Measurements from ENCODE around the gene XRCC4. TPM values are rescaled to one million over a fixed set of nuclear protein-coding genes. Genes with fewer than 3 reads are reported as not detected.

XRCC4 gene
- total and polyA plus RNA-seq, 2 of the 8 experiments (the other 6 are each of a cell fraction or from before 2014, with no cell fraction given) = 3.0 to 8.3 TPM

DNA sequence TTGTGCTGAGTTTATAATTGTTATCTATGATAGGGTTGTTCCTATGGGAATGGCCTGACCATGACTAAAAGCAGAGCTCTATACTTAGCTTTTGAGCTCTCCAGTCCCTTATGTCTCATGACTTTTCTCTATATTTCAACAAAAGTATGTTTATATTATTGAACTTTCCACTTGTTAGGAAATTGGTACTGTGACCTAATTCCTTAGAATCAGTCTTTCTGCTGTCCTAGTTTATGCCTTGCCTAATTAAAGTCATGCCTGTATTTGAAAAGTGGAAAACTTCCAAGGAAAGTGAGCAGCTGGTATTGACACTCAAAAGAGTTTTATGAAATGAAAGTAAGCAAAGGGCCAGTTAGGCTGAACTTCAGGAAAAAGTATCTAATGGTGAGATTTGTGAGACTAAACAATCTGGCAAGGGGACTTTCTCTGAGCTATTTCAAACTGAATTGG, 68.6 kb downstream of the XRCC4 start:
- Histone ChIP-seq H2AK5ac (ENCODE audit: low read depth, low read length) (no peak overlapping the region), H3K9ac (replicated peaks in 1 of 4; ENCODE audit: extremely low read depth in 1 of 4, low read depth in 3 of 4, low read length in 3 of 4) (no peak overlapping the region), H3K36me3 (ENCODE audit: control insufficient read depth in 2 of 4, insufficient read depth in 4 of 4, low read length in 3 of 4) (no peaks in the 10 kb centered on the region), H2BK20ac (ENCODE audit: low read length) (no peak overlapping the region), H3K9me3 (ENCODE audit: insufficient read depth in 2 of 2, low read depth in 1 of 2, low read length in 1 of 2) (no peaks in the 10 kb centered on the region), H4K8ac (ENCODE audit: extremely low read depth, insufficient read depth, low read length) (no peak overlapping the region), H3K56ac (replicated peaks; ENCODE audit: insufficient read length, low read depth, low read length) (no peak overlapping the region), H3K27me3 (replicated peaks in 1 of 4; ENCODE audit: control insufficient read depth in 3 of 4, extremely low read depth in 1 of 4, insufficient read depth in 3 of 4, low read length in 3 of 4) (no peaks in the 10 kb centered on the region), H2BK120ac (replicated peaks; ENCODE audit: low read depth, low read length) (no peak overlapping the region), H3K4me2 (ENCODE audit: insufficient read depth in 1 of 2, low read depth in 2 of 2, low read length in 2 of 2) (no peak overlapping the region), H2BK5ac (ENCODE audit: low read depth, low read length) (no peak overlapping the region), H2AFZ (ENCODE audit: low read length) (no peak overlapping the region), H4K91ac (replicated peaks; ENCODE audit: insufficient read length, low read length) (no peak overlapping the region), H3K4me1 (replicated peaks in 1 of 4; ENCODE audit: control insufficient read depth in 3 of 4, insufficient read depth in 4 of 4, low read length in 3 of 4) (no peaks in the 10 kb centered on the region), H3K4ac (replicated peaks; ENCODE audit: insufficient read length, low read depth, low read length) (no peak overlapping the region), H3K79me2 (ENCODE audit: control insufficient read depth in 1 of 2, insufficient read depth in 2 of 2, low read length in 2 of 2) (no peaks in the 10 kb centered on the region), H3K14ac (ENCODE audit: insufficient read length) (no peak overlapping the region), H2BK12ac (ENCODE audit: low read depth, low read length) (no peak overlapping the region), H4K20me1 (replicated peaks in 1 of 2; ENCODE audit: control insufficient read depth in 1 of 2, insufficient read depth in 2 of 2, low read length in 2 of 2) (no peaks in the 10 kb centered on the region), H3K79me1 (ENCODE audit: low read depth, low read length) (no peaks in the 10 kb centered on the region), H3K23me2 (ENCODE audit: low read depth, low read length) (no peaks in the 10 kb centered on the region; the same call in 1 of the 2 replicates), H4K5ac (ENCODE audit: insufficient read length, low read depth, low read length) (no peak overlapping the region), H3K4me3 (ENCODE audit: extremely low read depth in 1 of 4, insufficient read depth in 2 of 4, low read depth in 3 of 4, low read length in 4 of 4) (no peak overlapping the region), H3K18ac (ENCODE audit: extremely low read depth, low read length) (no peak overlapping the region), H2BK15ac (ENCODE audit: low read length) (no peak overlapping the region), H3K27ac (ENCODE audit: low read depth, low read length) (no peak overlapping the region), H3K23ac (ENCODE audit: insufficient read length) (no peak overlapping the region)
- TF ChIP-seq KDM5A (IDR thresholded peaks at IDR 0.05; ENCODE audit: low read length) = no peak
- no peak for TF ChIP-seq POU5F1 (IDR thresholded peaks at IDR 0.05; ENCODE audit: low read depth, low read length)
- TF ChIP-seq GTF2F1 (IDR thresholded peaks at IDR 0.05; ENCODE audit: borderline replicate concordance, low read depth, low read length) = no peak
- TF ChIP-seq, protein P1, sequence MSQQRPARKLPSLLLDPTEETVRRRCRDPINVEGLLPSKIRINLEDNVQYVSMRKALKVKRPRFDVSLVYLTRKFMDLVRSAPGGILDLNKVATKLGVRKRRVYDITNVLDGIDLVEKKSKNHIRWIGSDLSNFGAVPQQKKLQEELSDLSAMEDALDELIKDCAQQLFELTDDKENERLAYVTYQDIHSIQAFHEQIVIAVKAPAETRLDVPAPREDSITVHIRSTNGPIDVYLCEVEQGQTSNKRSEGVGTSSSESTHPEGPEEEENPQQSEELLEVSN (IDR thresholded peaks at IDR 0.05) = no peak
- no peak for TF ChIP-seq SP4 (IDR thresholded peaks at IDR 0.05; ENCODE audit: low read length)
- no peak for TF ChIP-seq EGR1 (IDR thresholded peaks at IDR 0.05; ENCODE audit: borderline replicate concordance, low read depth, low read length)
- TF ChIP-seq RNF2 (IDR thresholded peaks at IDR 0.05; ENCODE audit: borderline replicate concordance, low read depth, low read length, missing control alignments, poor library complexity, severe bottlenecking) = no peak
- TF ChIP-seq POLR2A (IDR thresholded peaks at IDR 0.05; ENCODE audit: control extremely low read depth in 1 of 2, low read depth in 2 of 2, low read length in 2 of 2) = no peak
- no peak for TF ChIP-seq SP2 (IDR thresholded peaks at IDR 0.05; ENCODE audit: low read length)
- no peak for TF ChIP-seq TAF1 (IDR thresholded peaks at IDR 0.05; ENCODE audit: low read depth, low read length)
- POLR2A ChIA-PET (ENCODE audit: partially characterized antibody) = no interaction called here
- no peak for FAIRE-seq
- CTCF ChIA-PET (ENCODE audit: partially characterized antibody) = interaction anchor here (0.7 to 1.2 kb wide), 5 partner anchors 11 to 413 kb away, joined by 3 to 7 read pairs (median 4); no protein-coding TSS in a partner anchor
- no peak for DNase-seq (ENCODE audit: low read depth in 1 of 2, low spot score in 2 of 2)
